Fibroblast of upper back skin (primary cell): ENCODE data around the gene GINS1.

Experiments
- DNase-seq: peaks from one replicate; pipeline ENCODE4 v3.0.0-alpha.2; 2013

The GINS1 gene

DNA sequence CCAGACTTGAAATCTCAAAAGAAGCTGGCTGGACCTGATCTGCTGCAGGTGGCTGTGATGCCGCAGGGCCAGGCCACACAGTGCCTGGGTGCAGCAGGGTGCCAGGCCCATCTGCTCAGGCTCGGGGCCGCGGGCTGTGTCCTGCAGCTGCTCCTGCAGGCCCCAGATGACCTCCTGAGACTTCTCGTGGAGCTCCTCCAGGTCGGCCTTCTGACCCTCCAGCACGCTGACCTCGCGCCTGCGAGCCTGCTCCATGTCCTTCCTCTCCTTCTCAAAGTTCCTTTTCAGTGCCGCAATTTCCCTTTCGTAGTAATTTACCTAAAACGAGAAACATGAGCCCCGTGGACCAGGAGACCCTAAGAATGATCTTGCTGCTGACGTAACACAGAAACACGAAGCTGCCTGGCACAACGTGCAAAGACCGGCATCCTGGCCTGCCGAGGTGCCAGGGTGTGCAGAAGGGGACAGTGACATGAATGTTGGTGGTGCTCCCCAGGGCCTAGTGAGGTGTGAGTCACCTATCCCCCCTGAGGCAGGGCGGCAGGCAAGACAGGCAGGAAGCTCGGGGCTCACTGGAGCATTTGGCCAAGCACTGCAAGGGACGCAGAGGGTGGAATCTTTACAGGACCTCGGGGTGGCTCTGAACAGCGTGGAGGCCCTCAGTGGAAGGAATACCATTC, 71.6 kb downstream of the GINS1 start:
- DNase-seq = no peak

DNA sequence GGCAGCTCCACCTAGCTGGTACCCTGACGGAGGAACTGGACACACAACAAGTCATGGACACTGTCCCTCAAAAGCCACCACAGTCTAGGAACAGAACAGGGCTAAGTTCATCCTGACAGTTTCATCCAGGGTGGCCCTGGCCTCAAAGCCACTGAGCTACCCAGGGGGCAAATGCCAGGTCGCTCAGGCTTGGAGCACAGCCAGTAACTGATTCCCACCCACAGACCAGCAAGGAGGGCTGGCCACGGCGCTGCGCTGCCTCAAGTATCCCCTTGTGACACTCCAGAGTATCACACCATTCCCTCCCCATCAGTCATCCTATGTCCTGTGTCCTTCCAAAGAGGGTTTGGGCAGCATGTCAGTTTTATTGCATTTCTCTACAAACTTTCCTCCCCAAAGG, 72.2 kb downstream of the GINS1 start:
- DNase-seq = no peak

DNA sequence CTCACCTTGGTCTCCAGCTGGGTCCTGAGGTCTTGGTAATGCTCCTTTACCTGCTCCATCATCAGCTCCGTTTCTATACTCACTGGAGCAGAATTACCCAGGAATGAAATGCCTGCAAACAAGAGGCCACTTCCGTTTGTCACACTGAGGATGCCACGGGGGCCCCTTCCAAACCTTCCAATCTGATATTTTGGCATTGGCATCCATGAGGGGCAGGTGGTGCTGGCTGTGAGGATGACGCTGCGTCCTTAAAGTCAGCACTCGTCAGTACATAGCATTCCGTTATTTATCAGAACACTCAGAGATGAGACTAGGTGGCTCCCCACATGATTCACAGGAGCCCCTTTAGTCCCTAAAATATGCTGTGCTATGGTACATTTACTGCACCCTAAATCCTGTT, 72.7 kb downstream of the GINS1 start:
- DNase-seq = no peak

DNA sequence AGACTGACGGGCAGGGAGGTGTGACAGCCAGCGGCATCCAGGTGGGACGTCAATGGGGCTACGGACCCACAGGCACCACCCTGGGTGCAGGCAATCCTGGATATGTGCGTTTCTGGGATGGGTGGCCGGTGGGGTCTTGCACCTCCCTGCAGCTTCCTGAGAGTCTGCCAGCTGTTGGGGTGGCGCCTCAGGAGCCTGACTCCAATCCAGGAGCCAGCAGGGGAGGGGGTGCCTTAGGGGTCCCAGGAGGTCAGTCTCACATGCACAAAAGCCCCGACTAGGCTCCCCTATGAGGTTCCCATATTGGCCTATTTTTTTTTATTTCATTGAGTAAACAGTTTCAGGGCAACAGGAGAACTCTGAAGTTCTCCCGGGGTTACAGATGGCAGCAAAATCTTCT, 73.3 kb downstream of the GINS1 start:
- DNase-seq = no peak

DNA sequence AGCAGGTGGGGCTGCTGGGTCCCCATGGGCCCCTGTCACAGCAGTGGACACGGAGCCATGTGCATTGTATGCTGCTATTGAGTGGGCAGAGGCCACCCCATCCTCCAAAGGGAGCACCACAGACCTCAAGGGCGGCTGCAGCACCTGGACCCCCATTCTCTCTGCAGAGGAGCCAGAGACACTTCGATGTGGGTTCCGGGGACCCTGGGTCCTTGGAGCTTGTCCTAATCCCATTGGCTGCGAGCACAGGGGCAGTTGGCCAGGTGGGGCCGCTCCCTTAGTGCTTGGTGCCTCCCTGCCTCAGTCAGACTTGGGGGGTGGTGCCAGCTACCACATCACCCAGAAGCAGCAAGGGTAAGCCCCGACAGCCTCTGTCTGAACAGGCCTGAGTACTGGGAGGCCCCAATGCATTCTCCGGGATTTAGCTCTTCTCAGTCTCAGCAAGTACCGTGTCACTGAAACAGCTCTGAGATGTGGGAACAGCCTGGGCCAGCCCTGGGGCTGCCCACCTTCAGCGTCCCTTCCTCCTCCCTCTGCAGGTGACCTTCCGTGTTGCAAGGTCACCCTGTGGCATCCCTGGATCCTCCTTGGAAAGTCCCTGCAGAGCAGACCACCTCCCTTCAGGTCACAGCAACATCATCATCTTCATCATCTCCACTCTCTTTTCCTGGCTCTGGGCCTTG, 73.9 kb downstream of the GINS1 start:
- DNase-seq = no peak

DNA sequence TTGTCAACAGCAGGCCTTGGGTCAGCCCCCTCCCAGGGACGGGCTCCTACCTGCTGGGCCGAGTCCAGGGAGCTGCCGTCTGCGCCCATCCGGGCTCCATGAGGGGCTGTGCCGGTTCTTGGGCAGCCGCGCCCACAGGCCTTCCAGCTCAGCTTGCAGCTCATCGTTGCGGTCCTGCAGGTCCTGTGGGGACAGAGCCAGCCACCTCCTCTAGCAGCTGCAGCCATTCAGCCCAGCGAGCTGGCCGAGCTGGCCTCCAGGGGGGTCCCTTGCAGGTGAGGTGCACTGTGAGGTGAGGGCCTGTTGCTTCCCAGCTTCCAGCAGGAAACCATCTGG, 74.4 kb downstream of the GINS1 start:
- no peak for DNase-seq

DNA sequence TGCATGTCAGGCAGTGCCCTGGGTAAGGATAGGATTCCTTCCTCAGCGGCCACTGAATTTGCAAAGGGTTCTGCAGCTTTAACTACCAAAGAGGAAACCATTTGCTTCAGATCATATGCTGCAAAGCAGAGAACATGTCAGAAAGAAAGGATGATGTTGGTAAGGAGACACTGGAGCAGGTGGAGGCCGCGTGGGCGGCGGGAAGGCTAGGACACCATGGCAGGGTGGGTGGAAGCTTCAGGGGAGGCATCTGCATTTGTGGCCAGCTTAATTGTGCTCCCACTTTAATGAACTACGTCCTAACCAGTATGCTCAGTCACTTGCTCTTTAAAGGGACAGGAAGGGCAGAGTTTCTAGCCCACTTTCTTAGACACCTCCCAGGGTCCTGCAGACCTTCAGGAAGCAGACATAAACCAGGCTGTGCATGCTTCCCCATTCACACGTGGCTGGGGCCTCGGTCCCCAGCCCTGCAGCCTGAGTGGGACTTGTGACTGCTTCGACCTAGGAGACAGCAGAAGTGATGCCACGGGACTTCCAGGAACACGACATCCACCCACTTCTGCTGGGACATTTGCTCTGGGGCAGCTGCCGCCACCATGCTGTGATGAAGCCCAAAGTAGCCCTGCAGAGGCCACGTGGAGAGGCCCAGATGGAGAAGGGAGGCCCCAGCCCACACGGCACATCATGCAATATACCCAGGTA, 76.1 kb downstream of the GINS1 start:
- DNase-seq = no peak

DNA sequence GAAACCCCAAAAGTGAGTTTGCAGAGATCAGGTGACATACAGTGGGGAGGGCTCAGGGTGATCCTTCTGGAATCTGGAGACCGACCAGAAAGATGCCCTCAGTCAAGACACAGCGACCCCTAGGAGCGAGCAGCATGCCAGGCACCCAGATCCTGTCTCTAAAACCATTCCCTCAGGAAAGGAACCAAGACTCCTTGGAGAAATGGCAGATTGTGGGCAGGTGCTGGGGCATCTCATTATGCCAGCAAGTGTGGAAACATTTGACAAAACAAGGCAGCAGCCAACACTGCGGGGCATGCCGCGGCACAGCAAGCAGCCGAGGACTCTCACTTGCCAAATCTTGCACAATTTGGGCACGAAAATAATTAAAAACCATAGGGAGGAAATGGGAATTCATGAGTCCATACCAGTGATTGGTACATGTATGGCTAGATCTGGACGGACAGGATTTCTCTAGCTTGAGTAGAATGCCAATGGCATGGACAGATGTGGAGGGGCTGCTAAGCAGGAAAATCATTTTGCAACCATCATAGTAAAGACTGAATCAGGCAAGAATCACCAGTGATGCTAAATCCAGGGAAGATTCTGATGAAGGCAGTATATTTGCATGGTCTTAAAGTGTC, 76.9 kb downstream of the GINS1 start:
- no peak for DNase-seq

DNA sequence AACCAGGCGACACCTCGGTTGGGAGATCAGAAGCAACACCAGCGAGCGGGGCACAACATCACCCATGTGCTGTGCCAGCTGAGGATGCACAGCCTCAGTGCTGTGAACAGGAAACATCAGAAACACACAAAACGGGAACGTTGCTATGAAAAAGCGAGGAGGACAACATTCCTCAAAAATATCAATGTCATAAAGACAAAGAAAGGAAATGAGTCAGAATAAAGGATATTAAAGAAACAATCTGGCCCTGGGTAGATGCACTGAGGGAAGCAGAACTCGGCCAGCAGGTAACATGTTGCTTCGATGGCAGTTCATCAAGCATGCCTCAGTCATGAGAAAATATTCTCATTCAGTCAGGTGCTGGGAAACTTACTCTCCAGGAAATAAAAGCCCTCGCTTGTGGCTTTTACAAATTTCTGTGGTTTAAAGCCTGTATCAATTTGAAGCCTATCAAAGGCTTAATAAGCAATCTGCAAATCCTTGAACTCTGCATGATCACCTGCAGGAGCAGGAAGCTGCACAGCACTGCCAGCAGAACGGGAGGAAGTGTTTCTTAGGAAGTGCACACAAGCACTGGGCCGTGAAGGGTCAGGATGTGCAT, 77.5 kb downstream of the GINS1 start:
- DNase-seq = no peak

DNA sequence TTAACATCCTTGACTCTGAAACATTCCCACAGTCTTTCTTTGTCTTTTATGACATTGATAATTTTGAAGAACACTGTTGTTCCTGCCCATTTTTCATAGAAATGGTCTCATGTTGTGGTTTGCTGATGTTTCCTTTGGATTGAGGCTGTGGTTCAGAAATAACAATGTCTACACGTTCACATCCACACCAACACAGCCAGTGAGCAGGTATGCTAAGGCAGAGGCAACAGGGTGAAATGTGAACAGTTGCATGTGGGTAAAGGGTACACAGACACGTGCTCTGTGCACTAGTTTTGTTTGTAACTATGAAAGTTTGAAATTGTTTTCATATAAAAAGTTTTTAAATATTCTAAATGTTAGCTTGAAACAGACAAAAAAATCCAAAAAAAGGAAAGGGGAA, 78.4 kb downstream of the GINS1 start:
- no peak for DNase-seq

DNA sequence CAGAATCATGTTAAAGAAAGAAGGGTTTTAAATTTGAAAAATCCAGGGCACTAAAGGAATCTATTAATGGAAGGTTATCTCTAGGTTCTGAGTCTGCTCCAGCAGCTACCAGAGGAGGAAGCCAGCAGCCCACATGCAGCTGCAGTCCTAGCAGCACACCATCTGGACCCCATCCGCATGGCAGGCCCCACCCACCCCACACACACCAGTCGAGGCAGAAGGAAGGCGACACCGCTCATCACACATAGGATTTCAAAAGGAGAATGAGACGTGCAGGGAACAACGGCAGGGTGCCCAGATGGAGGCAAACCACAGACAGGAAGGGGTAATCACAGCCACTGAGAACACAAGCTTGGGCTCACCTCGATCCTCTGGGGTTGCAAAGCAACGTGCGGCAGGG, 78.9 kb downstream of the GINS1 start:
- peak; percentile 39 for DNase-seq

DNA sequence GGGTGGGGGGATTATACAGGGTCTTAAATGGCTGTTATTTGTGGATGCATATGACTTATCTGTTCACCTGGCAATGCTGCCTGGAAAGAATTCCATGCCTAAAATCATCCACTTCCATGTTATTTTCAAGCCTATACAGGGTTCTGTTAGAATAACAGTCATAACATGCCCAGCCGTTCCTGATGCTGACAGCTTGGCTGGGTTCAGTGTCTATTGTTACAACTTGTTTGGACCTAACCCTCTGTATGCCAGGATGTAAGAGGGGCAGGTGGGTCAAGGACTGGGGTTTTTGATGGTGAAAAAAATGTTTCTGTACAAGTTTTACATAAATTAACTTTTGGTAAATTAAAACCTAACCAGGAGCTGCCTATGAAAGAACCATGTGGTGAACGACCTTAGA, 79.8 kb downstream of the GINS1 start:
- DNase-seq = no peak

DNA sequence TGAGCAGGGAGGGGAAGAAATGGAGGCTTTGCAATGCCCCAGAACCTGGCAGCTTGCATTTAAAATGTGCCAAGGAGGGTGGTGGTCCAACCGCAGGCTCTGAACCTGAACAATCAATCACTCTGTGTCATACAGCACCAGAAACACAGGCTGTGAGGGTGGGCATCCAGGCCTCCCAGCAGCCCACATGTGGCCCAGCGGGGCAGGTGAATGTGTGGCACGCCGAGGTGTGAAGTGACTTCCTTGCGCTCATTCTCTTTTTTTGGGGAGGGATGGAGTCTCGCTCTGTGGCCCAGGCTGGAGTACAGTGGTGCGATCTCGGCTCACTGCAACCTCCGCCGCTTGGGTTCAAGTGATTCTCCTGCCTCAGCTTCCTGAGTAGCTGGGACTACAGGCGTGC, 80.5 kb downstream of the GINS1 start:
- no peak for DNase-seq

DNA sequence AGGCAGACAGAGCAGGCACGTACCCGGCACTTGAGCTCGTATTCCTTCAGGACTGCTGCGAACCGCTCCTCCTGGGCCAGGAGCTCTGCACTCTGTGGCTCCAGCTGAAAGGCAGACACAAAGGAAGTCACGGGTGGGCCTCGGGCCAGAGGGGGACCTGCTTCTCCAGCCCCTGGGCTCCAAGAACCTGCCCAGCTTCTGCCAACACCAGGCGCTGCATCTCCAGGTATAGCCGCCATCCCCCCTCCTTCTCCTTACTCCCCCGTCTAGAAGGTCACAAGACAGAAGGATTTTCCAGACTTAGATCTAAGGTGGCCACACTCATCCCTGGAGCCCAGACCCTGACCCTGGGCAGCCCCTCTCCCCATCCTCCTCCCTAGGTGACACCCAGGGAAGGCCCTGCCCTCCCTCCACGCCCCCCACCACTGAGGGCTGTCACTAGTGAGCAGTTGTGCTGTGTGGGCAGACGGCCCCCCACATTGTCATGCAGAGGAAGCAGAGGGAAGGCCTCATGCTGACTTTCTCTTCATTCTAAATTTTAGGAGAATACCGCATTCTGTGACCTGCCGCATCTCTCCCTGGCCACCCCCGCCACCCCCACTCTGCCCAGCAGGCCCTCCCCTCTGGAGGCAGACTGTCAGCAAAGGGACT, 81.9 kb downstream of the GINS1 start:
- no peak for DNase-seq

DNA sequence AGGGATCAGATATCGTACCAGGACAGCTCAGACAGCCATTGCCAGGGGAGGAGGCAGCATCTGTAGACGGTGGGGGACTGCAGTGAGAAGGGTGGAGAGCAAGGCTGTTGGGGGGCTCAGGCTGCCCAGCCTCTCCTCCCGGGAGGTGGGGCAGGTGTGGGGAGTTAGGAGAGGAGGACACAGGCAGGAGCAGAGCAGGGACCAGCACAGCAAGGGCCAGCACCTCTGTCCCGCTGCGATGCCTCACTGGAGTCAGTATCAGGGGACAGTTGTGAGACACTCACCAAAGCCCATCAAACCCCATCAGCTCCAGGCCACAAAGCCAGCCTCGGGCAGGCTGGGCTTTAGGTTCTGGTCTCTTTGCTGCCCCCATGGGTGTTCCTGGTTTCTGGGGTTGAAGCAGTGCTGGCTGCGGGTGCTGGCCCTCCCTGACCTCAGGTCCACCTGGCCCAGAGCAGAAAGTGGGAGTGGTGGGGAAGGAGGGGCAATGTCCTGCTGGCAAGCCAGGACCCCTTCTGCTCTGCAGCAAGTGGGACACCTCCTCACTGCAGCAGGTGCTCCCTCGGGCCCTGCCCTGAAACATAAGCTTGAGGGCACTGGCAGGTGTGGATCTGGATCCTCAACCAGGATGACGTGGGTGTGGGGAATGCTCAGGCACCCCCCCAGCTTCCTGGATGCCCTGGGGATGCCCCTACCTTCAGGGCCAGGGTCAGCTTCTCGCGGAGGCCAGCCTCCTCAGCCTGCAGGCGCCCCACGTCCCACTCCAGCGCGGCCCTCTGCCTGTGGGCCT, 83.4 kb downstream of the GINS1 start:
- no peak for DNase-seq

DNA sequence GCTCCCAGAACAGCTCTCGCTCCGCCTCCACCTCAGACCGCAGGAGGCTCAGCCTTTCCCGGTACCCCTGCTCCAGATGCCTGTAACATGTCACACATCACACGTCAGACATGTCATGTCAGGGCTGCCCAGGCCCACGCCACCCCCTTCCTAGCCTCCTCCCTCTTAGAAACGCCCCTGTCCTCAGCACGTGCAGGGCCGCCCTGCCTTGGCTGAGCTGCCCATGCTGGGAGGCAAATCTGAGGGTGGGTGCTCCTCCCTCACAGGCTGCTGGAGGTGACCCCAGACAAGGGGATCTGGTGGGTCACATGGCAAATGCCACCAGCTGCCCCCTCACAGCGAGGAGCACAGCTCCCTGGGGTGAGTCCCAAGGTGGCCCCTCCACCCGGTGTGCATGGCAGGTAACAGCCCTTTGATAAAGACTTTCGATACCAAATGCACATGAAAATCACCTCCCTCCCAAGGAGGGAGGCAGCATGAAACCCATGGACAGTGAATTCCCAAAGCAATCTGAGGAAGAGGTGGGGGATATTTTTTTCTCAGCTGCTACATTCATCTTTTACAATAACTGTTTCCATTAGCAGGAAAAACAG, 84.1 kb downstream of the GINS1 start:
- no peak for DNase-seq

DNA sequence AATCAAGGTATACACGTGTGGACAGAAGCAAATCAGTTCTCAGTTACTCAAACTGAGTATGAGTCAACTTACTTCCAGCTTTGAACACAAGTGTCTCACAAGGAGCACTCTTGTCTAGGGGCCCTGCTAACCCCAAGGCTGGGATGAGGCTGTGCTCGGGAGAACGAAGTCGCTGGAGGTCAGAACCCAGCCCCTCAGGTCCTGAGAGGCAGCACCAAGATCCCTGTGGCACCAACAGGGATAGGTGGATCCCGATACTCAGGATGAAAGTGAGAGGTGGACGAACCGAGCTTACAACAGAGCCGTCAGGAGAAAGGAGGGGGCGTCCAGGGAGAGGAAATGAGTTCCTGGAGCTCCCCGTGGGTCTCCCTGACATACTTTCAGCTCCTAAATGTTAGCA, 85.7 kb downstream of the GINS1 start:
- DNase-seq = no peak

DNA sequence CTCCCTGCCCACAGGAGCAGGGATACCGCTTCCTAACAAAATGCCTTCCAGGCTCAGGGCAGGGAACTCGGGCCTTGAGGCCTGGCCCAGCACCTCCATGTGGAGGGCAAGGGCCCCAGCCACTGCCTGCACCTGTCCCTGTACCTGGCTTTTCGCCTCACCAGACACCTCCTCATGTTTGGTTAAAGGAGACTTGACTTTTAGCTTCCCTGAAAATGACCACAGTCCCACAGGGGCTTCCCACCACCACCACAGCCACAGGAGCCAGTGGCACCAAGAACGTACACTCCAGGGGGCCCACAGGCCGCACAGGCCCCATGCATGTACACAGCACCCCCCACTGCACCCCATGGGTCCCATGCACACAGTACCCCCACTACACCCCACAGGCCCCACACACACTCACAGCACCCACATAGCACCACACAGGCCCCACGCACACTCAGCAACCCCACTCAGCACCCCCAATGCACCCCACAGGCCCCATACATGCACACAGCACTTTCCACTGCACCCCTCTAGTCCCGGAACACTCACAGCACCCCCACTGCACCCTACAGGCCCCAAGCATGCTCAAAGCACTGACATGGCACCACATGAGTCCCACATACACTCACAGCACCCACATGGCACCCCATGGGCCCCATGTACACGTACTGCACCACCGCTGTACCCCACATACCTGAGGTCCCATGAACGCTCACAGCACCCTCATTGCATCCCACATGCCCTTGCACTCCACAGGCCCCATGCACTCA, 86.5 kb downstream of the GINS1 start:
- no peak for DNase-seq

DNA sequence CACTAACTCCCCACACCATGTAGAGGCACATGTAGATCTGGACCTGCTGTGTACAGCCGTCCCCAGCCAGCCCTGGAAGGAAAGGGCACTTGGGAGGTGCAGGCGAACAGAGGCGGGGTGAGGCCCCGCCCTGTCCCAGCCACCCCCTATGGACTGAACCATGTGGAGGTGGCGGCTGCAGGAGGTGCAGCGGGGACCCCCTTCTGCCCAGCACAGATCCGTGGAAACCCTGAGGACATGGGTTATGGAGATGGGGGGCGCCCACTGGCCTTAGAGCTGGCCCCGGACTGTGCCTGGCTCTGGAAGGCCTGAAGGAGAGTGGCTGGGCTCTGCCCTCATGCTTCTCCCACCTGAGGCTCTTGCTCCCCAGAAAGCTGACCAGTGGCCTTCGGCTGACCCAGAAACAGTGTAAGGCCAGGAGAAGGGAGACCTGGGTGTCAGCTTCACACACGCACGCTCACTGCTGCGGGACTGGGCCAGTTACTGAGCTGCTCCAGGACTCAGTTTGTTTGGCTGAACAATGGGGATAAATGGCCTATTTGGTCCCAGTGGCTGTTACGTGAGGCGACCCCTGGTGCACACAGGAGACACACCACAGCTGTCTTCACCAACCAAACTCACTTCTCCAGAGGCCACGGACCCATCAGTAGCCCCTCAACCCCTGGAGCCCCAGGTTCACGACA, 87.2 kb downstream of the GINS1 start:
- no peak for DNase-seq

DNA sequence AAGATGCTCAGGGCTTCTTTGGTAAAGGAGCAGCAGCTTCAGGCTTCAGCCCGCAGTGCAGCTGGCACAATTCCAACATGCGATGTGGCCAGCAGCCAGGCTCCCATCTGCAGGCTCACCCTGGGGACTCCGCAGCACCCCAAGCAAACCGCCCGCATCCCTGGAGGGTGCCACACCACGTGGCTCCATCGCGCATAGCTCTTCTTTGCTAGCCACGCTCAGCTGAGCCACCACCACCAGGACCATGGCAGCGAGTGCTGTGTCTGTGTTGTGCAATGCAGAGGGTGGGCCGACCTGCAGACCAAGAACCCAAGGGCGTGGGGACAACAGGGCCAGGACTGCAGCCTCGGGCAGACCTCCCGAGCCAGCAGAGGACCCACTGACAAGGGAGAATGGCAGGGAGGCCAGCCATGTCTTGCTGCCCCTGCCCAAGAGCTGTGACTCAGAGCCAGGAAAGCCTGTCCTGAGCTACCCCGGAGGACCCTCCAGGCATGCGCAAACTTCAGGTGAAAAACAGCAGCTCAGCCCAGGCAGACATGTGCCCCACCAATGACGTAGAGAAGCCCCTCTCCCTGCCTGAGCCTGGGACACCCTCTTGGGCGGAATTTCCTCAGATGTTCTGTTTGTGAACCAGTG, 87.8 kb downstream of the GINS1 start:
- DNase-seq = no peak
